Hematopoietic multipotent progenitor cell treated with erythropoietin and hydrocortisone succinate and interleukin-3 and kit ligand, for 15 days (in vitro differentiated cells): ENCODE measurements around the gene SNW1.
"Not testable (repeated sequence)": the region's sequence is repeated elsewhere in the genome, so short reads cannot be mapped to it uniquely, and the experiment has no call there.

Experiments
- DNase-seq: peaks from one replicate; pipeline ENCODE4 v3.0.0-alpha.2; 2015; ENCODE audit warnings: low spot score

SNW1 gene

GRCh38 chr14:77760381-77761204 is at the start of gene SNW1:
SNW1 (minus strand) TSS chr14:77761156; CDS start chr14:77761127, 29 bp downstream.
- DNase-seq, result peak; percentile 55

DNA sequence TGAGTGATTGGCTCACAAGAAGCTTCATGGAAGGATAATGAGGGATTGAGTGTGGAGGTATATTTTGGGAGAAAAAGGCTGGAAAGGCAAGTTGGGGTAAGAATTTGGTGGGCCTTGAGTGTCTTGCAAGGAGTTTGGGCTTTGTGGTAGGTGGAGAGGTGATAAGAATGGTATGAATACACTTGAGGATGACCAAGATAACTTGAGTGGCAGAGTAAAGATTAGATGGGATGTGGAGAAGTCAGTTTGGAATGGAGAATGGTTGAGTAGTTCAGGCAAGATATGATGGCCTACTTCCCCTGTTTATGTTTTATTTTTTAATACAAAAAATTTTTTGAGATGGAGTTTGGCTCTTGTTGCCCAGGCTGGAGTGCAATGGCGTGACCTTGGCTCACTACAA is 48.1 kb upstream of the SNW1 start:
- DNase-seq, result no peak

DNA sequence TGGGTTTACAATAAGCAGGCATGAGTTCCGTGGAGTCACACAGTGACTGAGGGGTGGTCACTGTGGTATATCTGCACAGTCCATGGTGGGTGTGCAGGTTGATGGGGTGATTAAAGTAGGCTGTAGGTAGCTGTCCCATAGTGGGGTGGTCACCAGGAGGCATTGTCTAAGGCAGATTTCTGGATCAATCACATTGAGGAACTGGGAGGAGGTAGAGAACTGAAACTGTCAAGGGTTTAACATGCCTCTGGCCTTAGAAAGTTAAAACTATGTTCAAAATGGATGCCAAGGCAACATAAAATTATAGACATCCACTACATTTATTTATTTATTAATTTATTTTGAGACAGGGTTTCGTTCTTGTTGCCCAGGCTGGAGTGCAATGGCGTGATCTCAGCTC is 47.3 kb upstream of the SNW1 start:
- no peak for DNase-seq

DNA sequence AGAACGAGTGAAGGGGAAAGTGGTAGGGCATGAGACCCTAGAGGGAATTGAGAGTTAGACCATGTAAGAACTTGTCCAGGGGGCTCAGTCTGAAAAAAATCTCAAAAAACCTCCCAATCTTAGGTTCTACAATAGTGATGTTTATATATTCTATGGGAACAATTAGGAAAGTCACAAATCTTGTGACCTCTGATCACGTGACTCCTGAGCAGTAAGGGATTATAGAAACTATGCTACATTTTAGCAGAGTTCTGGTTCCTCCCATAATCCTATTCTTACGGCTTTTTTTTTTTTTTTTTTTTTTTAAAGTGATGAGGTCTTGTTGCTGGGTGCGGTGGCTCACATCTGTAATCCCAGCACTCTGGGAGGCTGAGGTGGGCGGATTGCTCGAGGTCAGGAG is 44.8 kb upstream of the SNW1 start:
- DNase-seq, result no peak

- peak; percentile 50 for DNase-seq
Measured at GRCh38 chr14:77804592-77804991, 43.6 kb upstream of the SNW1 start.

GRCh38 chr14:77800814-77801213 is 39.9 kb upstream of the SNW1 start:
- DNase-seq, result no peak

DNA sequence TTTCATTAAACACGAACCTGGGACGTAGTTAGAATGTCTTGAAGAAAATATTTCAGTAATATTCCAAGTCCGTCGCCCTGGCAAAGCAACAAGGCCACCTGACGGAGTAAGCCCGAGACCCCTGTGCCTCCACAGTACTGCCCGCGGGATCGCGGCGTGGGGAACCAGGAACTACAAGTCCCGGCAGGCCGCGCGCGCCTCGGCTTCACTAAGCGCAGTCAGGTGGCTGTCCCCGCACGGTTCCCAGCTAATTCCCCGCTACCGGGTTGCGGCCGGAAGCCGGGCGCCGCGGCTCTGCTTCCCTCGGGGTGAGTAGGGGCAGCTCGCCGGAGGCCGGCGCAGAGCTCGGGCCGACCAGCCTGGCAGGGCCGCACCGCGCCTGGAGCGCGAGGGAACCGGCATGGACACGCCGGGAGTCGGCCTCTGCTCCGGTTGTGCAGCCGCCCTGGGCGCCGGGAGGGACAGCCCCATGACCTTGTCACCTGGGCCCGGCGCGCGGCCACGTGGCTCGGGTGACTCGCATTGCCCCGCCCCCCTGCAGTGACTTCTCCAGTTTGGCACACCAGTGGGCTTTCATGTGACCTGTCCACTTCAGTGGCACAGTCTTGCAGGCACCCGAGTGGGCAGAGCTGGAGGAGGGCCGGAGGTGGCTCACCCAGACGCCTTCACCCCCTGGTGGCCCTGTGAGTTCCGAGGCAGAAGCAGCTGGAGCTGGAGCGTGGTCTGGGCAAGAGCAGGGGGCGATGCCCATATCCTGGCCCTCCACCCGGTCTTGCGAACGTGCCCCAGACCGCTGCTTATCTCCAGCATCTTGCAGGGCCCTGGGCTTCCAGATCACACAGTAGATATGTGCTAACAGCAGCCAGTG is 39.1 kb upstream of the SNW1 start, which contains the start of gene ADCK1:
Gene ADCK1, plus strand, starts transcription at position 247 of the 868 bp plus-strand sequence. CDS start 18,870 bp downstream, outside the sequence.
- peak; percentile 85 for DNase-seq

GRCh38 chr14:77799456-77799855 is 38.5 kb upstream of the SNW1 start:
- DNase-seq, result not testable (repeated sequence)

- DNase-seq, result no peak
Measured at GRCh38 chr14:77794357-77794756, 33.4 kb upstream of the SNW1 start.

GRCh38 chr14:77793255-77793654 is 32.3 kb upstream of the SNW1 start:
- not testable (repeated sequence) for DNase-seq

DNA sequence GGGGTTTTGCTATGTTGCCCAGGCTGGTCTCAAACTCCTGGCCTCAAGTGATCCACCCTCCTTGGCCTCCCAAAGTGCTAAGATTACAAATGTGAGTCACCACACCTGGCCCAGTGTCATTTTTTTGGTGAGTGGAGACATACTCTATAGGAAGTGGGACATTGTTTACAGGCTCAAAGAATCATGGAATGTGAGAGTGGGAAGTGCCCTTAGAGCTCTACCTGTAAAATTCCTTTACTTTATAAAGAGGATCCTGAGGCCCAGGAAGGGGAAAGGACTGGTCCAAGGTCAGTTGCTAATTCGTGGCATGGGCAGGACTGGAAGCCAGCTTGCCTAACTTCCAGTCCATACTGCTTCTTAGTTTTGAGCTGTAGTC is 30.3 kb upstream of the SNW1 start:
- no peak for DNase-seq

GRCh38 chr14:77790566-77791224 is 29.7 kb upstream of the SNW1 start:
- DNase-seq, result no peak

DNA sequence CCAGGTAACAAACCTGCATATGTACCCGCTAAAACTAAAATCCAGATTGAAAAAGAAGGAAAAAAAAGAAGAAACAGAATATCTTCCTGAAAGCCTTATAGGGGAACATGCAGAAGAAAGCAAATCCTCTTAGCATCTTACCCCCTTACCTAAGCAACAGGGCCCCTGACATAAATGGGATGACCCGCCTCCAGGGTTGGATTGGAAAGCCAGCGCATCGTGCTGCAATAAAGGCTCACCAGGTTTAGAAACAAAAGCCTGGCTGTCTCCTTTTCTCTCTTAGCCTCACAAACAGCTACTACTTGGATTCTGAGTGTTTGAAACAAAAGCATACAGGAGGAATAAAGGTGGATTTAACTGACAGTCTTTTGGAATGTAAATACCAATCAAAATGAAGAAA is 25.2 kb upstream of the SNW1 start:
- DNase-seq, result no peak

DNA sequence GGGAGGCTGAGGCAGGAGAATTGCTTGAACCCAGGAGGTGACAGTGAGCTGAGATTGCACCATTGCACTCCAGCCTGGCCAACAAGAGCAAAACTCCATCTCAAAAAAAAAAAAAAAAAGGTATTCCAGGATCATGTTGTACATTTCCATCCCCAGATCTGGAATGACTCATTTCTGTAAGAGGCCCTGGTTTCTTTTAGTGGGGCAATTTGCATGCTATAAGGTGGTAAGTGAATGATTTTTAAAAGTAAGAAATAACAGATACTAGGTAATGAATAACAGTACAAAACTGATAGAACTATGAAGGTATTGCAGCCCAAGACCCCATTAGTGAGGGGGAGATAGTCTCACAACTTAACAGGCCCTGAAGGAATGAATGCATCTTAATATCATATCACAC is 21.2 kb upstream of the SNW1 start:
- no peak for DNase-seq

- DNase-seq, result not testable (repeated sequence)
Measured at GRCh38 chr14:77773966-77774365, 13.0 kb upstream of the SNW1 start.

DNA sequence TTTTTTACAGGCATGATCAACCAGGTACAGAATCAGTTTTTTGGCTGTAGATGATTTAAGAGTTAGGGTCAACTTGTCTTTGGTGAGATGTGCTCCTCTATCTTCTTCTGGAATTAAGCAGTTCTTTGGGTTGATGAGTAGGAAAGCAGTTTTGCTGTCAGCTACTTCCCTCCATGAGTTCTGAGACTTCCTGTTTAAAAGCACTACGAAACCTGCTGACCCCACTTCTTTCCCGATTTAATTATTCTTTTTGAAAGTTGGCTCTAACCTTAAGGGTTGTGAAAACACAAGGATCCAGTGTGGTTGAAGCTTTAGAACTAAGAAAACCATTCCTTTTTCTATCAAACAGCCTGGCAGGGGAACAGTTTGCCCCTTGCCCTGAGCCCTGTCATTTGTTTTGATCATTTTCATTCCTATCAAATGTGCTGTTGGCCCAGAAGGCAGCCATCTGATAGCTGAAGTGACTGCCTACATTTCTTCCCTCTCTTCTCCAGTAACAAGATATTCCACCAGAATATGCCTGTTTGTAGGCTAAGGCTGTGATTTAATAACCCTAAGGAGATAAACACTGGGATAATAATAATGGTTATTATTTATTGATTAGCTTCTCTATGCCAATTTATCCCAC is 7.6 kb upstream of the SNW1 start:
- not testable (repeated sequence) for DNase-seq

DNA sequence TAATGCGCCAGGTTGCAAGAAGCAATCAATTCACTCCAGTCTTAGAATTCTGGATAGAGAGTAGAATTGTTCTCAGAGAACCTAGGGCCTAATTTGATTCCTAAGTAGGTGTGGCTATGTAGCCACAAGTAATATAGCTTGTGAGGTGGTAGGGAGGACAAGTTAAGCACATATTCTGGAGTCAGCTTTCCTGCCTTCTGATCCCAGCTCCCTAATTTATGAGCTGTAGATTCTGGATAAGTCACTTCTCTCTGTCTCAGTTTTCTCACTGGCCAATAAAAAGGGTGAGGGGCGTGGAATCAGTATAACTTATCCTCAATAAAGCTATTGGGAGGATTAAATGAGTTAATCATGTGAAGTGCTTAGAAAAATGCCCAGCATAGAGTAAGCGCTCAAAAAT is 3.0 kb upstream of the SNW1 start:
- DNase-seq, result no peak

DNA sequence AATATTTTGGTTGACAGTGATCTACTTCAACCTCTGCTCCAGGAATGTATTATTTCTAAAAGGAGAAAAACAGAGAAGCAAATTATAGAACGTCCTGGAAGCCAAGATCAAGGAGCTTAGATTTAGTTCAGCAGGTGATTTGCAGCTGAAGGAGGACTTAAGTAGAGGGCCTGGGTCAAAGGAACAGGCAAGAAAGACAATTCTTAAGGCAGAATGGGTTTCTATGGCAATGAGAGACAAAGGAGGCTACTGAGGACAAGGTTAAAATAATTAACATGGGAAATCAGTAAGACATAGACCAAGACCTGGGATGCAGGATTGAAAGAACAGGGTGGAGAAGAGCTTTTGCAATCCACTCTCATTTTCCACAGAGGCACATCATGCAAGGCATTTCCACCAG is 2.4 kb upstream of the SNW1 start:
- no peak for DNase-seq

DNA sequence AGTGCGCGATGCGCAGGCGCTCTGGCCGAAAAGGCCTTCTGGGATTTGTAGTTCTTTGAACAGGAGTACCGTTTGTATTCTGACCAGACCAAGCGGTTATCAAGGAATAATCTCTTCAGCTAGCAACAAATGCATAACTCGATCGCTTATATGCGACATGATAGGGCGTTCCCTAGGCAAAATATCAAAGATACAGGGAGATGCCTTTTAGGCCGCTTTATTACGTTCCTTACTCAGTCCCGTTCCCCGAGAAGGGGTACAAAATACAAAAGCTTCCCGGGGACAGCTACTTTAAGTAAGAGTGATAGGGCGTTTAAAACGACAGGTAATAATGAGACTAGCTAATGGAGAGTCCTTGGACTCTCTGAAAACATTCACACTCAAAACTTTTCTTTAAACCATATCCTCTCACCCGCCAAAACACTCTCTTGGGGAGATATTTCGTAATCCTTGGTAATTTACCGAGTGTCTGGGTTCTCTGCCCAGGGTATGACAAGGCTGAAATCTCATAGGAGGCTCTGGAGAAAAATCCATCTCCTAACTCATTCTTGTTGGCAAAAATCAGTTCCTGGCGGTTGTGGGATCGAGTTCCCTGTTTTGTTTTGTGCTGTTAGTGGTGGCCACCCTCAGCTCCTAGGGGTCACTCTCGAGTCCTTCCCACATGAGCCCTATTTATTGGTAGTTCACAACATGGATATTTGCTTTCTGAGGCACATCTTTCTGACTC is 412 bp upstream of the SNW1 start:
- peak; percentile 97 for DNase-seq

DNA sequence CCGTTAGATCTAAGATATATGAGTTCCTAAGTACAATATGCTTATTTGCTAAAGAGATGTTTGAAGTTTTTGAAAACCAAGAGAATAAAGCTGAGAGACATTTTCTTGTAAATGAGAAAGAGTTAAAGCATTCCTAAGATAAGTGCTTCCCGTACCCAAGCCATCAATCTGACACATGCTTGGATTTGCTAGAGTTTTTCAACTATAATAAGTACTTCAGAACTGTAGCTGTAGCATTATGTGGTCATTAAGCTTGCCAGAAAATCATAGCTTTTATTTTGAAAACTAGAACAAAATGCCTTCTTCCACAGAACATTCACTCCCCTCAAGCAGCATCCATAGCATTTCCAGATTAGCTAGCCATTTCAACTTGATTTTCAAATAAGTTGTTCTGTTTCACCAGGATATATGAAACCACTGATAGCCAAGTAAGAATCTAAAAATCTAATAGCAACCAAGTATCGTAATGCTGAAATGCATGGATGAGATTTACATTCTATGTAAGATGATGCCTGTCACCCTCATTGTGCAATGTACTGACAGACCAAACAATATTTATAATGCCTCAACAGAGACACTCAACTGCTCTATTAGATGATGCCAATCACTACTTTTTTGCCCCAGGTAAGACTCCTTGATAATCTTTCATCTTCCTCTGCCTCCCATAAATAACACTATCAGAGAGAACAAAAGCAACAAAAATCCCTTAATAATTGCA is 8.0 kb downstream of the SNW1 start:
- no peak for DNase-seq

GRCh38 chr14:77752266-77752665 is 8.7 kb downstream of the SNW1 start:
- DNase-seq, result no peak
